ENCODE measurements around the gene HPSE2.

HPSE2 gene

DNA sequence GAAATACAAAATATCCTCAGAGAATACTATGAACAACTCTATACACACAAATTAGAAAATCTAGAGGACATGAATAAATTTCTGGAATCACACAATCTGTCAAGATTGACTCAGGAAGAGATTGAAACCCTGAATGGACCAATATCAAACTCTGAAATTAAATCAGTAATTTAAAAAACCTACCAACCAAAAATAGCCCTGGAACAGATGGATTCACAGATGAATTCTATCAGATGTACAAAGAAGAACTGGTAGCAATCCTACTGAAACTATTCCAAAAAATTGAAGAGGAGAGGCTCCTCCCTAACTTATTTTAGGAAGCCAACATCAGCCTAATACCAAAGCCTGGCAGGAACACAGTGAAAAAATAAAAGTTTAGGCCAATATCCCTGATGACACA lies 190.0 kb downstream of the HPSE2 start:
- Histone ChIP-seq H2AFZ (ENCODE audit: low read depth, low read length, severe bottlenecking) (no peak overlapping the region), H3K79me2 (ENCODE audit: insufficient read depth, low read length) (no peaks in the 10 kb centered on the region), H3K4me3 (ENCODE audit: insufficient read depth, low read length, poor library complexity, severe bottlenecking) (no peak overlapping the region), H3K9ac (ENCODE audit: low read length) (no peak overlapping the region), H3K27me3 (ENCODE audit: low read length) (no peaks in the 10 kb centered on the region), H3K27ac (ENCODE audit: low read depth, low read length) (no peak overlapping the region), H3K36me3 (ENCODE audit: low read length) (no peaks in the 10 kb centered on the region), H3F3A (ENCODE audit: insufficient read depth) (no peaks in the 10 kb centered on the region), H3K9me3 (ENCODE audit: insufficient read depth, low read length) (no peaks in the 10 kb centered on the region), H4K20me1 (ENCODE audit: low read depth, low read length) (no peaks in the 10 kb centered on the region), H3K9me2 (replicated peaks; ENCODE audit: insufficient read depth, low read length) (no peaks in the 10 kb centered on the region), H3K4me2 (ENCODE audit: low read depth, low read length, poor library complexity, severe bottlenecking) (no peak overlapping the region)
- TF ChIP-seq EZH2phosphoT487 (conservative IDR thresholded peaks at IDR 0.05; ENCODE audit: low read length) = no peak
- TF ChIP-seq, protein P1, sequence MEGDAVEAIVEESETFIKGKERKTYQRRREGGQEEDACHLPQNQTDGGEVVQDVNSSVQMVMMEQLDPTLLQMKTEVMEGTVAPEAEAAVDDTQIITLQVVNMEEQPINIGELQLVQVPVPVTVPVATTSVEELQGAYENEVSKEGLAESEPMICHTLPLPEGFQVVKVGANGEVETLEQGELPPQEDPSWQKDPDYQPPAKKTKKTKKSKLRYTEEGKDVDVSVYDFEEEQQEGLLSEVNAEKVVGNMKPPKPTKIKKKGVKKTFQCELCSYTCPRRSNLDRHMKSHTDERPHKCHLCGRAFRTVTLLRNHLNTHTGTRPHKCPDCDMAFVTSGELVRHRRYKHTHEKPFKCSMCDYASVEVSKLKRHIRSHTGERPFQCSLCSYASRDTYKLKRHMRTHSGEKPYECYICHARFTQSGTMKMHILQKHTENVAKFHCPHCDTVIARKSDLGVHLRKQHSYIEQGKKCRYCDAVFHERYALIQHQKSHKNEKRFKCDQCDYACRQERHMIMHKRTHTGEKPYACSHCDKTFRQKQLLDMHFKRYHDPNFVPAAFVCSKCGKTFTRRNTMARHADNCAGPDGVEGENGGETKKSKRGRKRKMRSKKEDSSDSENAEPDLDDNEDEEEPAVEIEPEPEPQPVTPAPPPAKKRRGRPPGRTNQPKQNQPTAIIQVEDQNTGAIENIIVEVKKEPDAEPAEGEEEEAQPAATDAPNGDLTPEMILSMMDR (IDR thresholded peaks at IDR 0.05; ENCODE audit: insufficient read depth, low read length, poor library complexity, severe bottlenecking) = no peak

DNA sequence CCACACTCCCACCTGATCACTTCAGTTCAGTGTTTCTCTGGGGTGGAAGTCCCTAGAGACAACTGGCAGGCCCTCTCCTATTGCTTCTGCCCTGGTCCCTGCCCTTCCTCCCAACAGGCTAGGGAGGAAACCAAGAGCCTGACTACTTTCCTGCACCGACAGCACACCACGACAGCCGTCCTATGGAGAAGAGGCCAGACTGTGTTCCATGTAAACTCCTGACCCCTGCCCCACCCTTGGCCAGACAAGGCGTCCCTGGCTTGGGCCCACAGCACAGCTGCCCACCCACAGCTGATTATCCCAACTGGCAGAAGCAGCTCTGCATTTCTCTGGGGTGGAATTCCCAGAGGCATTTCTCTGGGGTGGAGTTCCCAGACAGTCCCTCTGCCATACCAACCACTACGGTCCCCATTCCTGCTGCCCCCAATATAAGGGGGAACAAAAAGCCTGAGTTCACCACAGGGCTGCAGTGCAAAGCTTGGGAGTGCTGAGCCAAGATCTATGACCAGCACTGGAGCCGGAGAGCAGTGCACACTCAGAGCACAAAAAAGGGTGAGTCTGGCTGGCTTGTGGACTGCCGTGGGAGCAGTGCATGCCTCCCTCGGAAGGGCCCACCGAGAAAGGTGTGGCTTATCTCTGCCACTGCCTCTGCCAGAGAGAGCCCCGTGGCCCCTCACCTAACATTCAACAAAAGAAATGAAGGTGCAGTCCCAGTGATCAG lies 193.4 kb downstream of the HPSE2 start:
- H3K27me3 ChIP-seq (ENCODE audit: low read length) = no peaks in the 10 kb centered on the region
- H2AFZ ChIP-seq (ENCODE audit: low read depth, low read length, severe bottlenecking) = no peak overlapping the region
- no peak overlapping the region for H3K4me2 ChIP-seq (ENCODE audit: low read depth, low read length, poor library complexity, severe bottlenecking)
- no peak overlapping the region for H3K9ac ChIP-seq (ENCODE audit: low read length)
- no peak overlapping the region for H3K27ac ChIP-seq (ENCODE audit: low read depth, low read length)
- H3K9me2 ChIP-seq (replicated peaks; ENCODE audit: insufficient read depth, low read length) = no peaks in the 10 kb centered on the region
- H3F3A ChIP-seq (ENCODE audit: insufficient read depth) = no peaks in the 10 kb centered on the region
- no peaks in the 10 kb centered on the region for H3K9me3 ChIP-seq (ENCODE audit: insufficient read depth, low read length)
- TF ChIP-seq, protein P1 (IDR thresholded peaks at IDR 0.05; ENCODE audit: insufficient read depth, low read length, poor library complexity, severe bottlenecking) = no peak
- TF ChIP-seq EZH2phosphoT487 (conservative IDR thresholded peaks at IDR 0.05; ENCODE audit: low read length) = no peak
- H3K79me2 ChIP-seq (ENCODE audit: insufficient read depth, low read length) = no peaks in the 10 kb centered on the region
- no peak overlapping the region for H3K4me3 ChIP-seq (ENCODE audit: insufficient read depth, low read length, poor library complexity, severe bottlenecking)
- no peaks in the 10 kb centered on the region for H4K20me1 ChIP-seq (ENCODE audit: low read depth, low read length)
- H3K36me3 ChIP-seq (ENCODE audit: low read length) = no peaks in the 10 kb centered on the region

DNA sequence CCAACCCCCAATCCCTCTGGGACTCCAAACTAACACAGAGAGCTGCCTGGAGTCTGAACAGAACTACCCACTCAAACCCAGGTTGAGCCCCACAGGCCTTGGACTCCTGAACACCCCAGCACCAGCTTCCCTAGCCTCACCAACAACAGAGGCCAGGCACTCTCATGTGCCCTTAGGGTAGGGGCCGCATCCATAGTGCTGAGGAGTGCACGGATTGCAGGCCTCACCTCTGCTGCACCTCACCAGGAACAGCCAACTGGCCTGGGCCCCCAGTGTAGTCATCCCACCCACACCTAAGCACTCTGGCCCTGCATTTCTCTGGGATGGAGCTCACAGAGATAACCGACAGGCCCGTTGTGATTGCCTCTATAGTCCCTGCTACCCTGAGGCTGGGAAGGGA lies 194.2 kb downstream of the HPSE2 start:
- Histone ChIP-seq H3K79me2 (ENCODE audit: insufficient read depth, low read length) (no peaks in the 10 kb centered on the region), H3K4me2 (ENCODE audit: low read depth, low read length, poor library complexity, severe bottlenecking) (no peak overlapping the region), H3K27me3 (ENCODE audit: low read length) (no peaks in the 10 kb centered on the region), H3K27ac (ENCODE audit: low read depth, low read length) (no peak overlapping the region), H3K4me3 (ENCODE audit: insufficient read depth, low read length, poor library complexity, severe bottlenecking) (no peak overlapping the region), H4K20me1 (ENCODE audit: low read depth, low read length) (no peaks in the 10 kb centered on the region), H3K36me3 (ENCODE audit: low read length) (no peaks in the 10 kb centered on the region), H3K9ac (ENCODE audit: low read length) (no peak overlapping the region), H3K9me2 (replicated peaks; ENCODE audit: insufficient read depth, low read length) (no peaks in the 10 kb centered on the region), H2AFZ (ENCODE audit: low read depth, low read length, severe bottlenecking) (no peak overlapping the region), H3F3A (ENCODE audit: insufficient read depth) (no peaks in the 10 kb centered on the region), H3K9me3 (ENCODE audit: insufficient read depth, low read length) (no peaks in the 10 kb centered on the region)
- TF ChIP-seq, protein P1 (IDR thresholded peaks at IDR 0.05; ENCODE audit: insufficient read depth, low read length, poor library complexity, severe bottlenecking) = no peak
- no peak for TF ChIP-seq EZH2phosphoT487 (conservative IDR thresholded peaks at IDR 0.05; ENCODE audit: low read length)
